GM18870 (cell line): ENCODE measurements around the gene MIF4GD.
"Not testable (repeated sequence)": the region's sequence is repeated elsewhere in the genome, so short reads cannot be mapped to it uniquely, and the experiment has no call there.

ENCODE experiments used
- ATAC-seq: cut with Tn5 transposase; IDR thresholded peaks from one replicate; pipeline ENCODE4 v1.9.1; 2021; ENCODE audit warnings: moderate library complexity; ENCODE audit not compliant: unreplicated experiment

Gene MIF4GD

GRCh38 chr17:75261336-75262111 lies 9.5 kb downstream of the MIF4GD start, which contains the start of the genes GGA3 and MRPS7:
GGA3 (minus strand) TSS chr17:75261606; CDS start chr17:75261587, 19 bp downstream.
MRPS7 (plus strand) TSS chr17:75261879; CDS start chr17:75261901, 22 bp downstream.
- peak; percentile 68 for ATAC-seq

GRCh38 chr17:75260641-75261335 lies 10.2 kb downstream of the MIF4GD start:
- ATAC-seq: peak; percentile 29

GRCh38 chr17:75257228-75257627 lies 13.8 kb downstream of the MIF4GD start:
- ATAC-seq: not testable (repeated sequence)

- not testable (repeated sequence) for ATAC-seq
These were observed 14.9 kb downstream of the MIF4GD start for GRCh38 chr17:75255954-75256698.

- no peak for ATAC-seq
These were observed 18.8 kb downstream of the MIF4GD start for GRCh38 chr17:75252039-75252816.

- peak; percentile 75 for ATAC-seq
These were observed 21.0 kb downstream of the MIF4GD start for GRCh38 chr17:75250009-75250471.

GRCh38 chr17:75249564-75249963 lies 21.5 kb downstream of the MIF4GD start:
- ATAC-seq: no peak

GRCh38 chr17:75246404-75246803 lies 24.6 kb downstream of the MIF4GD start:
- no peak for ATAC-seq

- ATAC-seq: no peak
These were observed 26.0 kb downstream of the MIF4GD start for GRCh38 chr17:75245011-75245410.

- ATAC-seq: no peak
These were observed 26.7 kb downstream of the MIF4GD start for GRCh38 chr17:75244133-75244866.

- no peak for ATAC-seq
These were observed 28.5 kb downstream of the MIF4GD start for GRCh38 chr17:75242461-75243042.

- no peak for ATAC-seq
These were observed 29.0 kb downstream of the MIF4GD start for GRCh38 chr17:75241996-75242460.

- ATAC-seq: no peak
These were observed 29.5 kb downstream of the MIF4GD start for GRCh38 chr17:75241502-75241901.

GRCh38 chr17:75241143-75241430 lies 29.9 kb downstream of the MIF4GD start:
- no peak for ATAC-seq

GRCh38 chr17:75240394-75241142 lies 30.5 kb downstream of the MIF4GD start:
- ATAC-seq: no peak

- no peak for ATAC-seq
These were observed 31.1 kb downstream of the MIF4GD start for GRCh38 chr17:75239778-75240393.

GRCh38 chr17:75239214-75239613 lies 31.8 kb downstream of the MIF4GD start:
- no peak for ATAC-seq

GRCh38 chr17:75238684-75239191 lies 32.3 kb downstream of the MIF4GD start:
- ATAC-seq: no peak
